Activated gamma-delta T cell treated with Interleukin-2 at 50 U/mL for 16 hours (primary cell): ENCODE measurements around the gene GRB10.
"Not testable (repeated sequence)": the region's sequence is repeated elsewhere in the genome, so short reads cannot be mapped to it uniquely, and the experiment has no call there.

Source experiments
- DNase-seq: peaks from one replicate; pipeline ENCODE4 v3.0.0-alpha.2; 2020

The GRB10 gene

DNA sequence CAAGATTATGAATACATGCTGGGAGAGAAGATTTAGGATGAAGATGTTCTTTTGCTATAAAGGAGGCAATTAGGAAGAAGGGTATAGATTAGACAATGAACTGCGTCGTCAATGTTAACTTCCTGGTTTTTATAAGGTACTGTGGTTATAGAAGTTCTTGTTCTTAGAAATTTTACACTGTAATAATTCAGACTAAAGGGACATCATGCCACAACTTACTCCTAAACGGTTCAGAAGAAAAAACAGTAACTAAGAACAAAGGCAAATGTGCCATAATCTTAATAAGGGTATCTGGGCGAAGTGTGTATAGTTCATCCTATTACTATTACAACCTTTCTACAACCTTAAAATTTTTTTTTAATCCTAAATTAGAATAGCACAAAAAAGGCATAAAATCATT lies 186.2 kb downstream of the GRB10 start:
- DNase-seq = no peak

DNA sequence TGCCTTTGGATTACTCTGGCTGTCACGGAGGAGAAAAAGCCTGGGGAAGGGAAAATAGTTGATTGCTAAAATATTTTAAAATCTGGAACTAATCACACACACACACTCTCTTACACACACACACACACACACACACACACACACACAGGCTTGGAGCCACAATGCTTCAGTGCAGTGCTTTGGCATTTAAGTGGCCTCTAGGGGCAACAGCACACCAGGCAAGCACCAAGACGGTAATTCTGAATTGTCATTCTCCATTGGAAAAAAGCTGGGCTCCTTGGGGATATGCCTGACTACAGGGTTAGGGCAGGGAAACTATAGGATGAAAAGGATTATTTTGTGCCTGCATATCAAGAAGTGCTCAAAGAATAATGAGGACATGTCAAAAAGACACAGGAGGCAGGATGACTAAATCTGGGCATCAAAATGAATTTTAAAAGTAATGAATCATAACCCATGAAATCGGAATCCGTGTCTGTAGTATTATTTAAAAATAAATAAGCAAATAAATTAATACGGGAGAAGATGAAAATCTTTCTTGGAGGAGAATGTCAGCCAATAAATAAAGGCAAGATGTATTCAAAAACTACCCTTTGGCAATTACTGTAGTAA lies 187.1 kb downstream of the GRB10 start:
- DNase-seq = no peak

DNA sequence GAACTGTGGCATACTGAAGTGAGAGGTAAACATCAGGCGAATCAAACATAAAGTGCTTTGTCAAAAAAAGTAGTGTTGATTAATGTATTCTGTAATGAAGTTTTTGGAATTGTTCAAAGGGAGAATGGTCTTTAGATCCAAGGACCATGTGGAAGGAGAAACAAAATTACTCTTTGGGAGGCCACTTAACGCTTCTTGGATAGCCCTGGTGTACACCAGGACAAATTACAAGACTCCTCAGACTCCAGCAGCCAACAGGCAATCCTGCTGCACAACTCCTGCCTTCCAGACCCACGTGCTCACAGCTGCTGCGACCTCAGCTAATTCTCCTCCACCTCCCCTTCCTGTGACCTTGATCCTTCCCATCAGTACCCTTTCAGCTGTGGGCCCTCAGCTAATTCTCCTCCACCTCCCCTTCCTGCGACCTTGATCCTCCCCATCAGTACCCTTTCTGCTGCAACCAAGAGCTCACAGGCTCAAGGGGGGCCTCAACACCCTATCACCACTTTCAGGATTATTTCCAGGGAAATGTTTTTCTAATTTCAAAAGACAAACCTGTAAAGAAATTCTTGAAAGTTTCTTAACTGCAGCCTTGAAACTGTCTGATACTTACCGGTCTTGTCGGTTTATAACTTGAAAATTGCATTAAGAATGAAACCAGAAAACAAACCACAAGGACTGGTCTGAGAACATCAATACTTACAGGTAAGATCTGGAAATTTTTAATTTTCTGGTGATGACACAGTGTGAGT lies 187.8 kb downstream of the GRB10 start:
- DNase-seq = no peak

DNA sequence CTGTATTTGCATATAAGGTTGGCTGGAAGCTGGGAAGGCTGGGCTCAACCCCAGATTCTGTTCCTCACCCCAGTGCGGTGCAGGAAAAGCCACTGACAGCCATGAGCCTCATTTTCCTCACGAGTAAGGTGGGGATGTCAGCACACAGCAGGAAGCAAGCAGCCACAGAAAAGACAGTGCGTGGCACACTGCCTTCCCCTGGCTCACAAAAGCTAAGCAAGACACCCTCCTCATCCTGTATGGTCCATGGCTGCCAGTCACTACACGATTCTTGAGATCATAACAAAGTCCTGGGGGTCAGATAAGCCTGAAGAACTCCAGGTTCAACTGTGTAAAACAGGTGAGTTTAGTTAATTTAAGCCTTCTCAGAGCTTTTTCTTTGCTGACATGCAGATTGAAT lies 188.6 kb downstream of the GRB10 start:
- no peak for DNase-seq

DNA sequence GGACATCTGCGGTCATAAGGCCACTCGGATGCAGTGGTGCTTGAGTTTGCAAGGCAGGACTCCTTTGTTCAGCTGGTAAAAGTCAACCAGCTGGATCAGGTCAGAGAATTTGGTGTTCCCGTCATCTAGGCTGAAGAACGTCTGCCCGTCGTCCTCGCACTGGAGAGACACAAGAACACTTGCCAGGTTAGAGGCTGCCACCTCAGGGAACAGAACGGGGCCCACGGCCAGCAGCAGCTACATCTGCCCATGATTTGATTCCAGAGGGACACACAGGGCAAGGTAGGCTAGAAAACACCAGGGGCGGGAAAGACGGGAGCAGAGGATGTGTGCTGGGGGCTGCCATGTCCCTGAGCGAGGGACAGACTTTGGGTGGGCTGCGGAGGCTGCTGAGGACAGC lies 189.8 kb downstream of the GRB10 start:
- no peak for DNase-seq

DNA sequence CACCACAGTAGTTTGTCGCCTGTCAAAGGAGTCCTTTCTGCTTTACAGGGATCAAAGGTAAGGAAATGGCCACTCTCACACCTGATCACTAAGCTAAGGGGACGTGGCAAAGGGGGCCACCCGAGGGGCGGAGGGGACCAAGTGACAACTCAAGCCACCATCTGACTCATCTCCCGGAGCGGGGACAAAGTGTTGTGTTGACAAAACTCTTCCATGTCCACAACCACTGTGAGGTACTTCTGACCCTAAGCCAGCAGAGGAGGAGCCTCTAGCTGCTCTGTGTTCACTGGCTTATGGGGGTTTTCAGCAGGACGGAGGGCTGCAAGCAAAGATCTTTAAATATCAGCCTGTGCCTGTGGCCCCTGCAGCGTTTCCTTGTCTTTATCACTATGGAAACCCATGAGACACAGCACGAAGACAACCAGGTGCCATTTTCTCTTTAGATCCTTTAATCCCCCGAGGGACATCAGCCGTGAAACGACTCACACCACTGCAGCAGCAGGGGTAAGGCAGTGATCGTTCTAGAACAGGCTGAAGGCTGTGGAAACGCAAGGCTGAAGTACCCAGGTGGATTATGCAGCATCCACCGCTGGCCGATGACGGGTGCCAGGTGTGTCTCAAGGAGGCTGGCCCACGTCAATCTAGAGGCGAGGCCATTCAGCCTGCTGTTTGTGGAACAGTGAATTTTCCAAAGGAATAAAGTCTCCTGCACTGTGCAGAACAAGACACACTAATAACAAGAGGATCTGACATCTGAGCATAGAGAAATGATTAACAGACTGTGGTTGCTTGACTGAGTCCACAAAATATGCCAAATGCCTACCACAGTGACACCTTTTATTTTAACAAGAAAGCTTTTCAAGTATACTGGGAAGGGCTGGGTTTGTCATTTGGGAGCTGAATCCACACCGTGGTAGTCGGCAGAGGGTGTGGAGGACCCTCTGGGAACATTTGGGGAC lies 190.9 kb downstream of the GRB10 start:
- DNase-seq = no peak

DNA sequence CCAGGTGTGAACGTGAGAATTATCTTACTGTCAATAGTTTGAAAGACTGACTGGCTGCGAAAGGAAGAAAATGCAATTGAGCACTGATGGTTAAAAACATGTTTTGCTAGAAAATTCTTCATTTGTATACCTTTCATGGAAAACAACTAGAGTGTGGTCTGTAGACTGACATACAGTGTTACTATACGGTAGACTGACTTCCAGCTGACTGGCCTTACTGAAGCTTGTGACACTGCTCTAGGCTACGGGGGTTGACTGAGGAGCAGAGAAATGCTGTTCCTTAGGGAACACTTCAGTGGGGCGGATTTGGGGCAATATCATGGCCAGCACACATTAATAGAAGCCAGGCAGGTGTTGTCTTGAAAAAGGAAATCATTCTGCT lies 191.6 kb downstream of the GRB10 start:
- no peak for DNase-seq

DNA sequence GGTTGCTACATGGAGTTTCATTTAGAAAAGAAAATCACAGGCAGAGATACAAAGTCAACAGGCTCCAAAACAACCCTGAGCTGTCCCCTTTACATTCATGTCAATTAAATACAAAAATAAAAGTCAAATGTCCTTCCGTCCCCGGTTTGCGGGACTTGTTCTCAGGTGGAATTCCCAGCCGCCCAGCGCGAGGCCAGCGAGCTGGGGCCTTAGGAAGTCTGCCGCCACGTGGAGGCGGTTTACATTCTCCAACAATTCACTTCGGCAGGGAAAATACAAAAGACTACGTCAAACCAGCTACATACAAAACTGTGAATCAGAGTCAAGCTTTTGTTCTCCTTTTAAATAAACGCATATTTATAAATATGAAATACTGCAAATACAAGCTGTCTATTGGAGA lies 192.2 kb downstream of the GRB10 start:
- DNase-seq = no peak

DNA sequence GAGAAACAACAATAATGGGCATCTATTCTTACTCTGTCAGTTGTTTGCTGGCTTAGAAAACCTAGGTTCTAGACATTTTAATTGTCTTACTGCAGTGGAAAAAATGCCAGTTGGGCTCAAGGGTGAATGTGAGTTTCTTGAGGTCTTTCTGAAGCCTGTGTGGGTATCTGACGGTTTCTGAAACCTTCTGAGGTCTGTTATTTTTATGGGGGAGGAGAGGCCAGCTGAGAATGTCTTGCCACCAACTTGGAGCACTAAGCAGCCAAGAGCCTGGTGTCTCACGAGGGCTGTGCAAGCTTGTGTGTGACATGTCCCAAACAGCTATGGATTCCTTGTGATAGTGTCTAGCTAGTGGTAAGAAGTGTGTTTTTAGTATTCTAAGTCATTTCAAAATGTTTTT lies 193.3 kb downstream of the GRB10 start:
- no peak for DNase-seq

DNA sequence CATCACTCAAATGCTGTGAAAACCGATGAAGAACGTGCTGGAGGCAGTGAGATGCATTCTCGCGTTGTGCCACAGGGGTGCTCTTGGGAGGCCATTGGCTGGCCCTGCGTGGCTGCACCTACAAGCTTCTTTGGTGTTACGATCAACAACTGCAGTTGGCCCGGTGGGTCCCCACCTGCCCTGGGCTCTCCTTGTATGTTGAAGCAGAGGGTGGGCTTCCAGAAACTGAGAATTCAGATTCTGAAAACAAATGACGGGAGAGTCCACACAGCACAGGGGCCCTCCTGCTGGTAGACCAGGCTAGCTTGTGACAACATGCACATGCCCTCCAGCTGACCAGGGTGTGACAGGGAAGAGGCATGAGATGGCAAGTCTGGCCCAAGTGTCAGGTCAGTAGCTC lies 193.8 kb downstream of the GRB10 start:
- DNase-seq = no peak

DNA sequence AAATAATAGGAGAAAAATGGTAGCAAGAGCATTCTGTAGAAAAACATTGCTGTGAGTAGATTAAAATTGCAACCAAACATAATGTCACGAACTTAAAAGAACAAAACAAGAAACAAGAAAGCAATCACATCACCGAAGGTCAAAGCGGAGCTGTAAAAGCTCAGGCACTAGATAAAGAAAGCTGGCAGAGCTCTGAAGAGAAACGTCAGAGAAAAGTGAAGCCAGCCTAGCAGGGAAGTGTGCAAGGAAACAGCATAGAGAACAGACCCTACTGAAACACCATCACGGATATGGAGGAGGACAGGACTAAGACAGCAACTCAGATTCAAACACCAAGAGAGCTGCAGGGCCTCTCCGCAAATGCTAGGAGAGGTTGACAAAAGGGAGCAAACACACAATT lies 195.0 kb downstream of the GRB10 start:
- DNase-seq = no peak

DNA sequence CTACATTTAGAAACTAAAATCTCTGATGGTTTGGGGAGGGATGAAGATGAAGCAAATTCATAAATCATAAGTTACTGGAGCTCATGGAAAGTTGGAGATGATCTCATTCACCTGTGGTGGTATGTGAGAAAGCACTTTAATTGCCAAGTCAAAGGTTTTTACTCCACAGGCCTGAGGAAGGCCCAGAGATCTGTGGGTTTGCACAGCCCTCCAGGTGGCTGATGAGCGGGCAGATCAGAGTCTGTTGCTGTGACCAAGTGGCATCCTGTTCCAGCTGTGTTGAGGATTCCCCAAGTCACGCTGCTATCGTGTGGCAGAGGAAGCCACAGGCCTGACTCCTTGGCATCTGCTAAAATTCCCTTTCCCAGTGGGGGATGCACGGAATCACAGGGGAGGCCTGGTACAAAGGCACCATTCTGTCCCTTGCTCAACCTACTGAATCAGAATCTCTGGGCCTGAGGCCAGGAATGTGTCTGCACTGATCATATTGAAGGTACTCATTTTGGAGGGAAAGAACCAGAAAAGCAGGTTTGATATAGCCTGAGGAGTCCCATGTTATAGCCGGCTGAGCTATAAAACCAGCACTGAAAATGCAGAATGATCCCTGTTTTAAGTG lies 197.8 kb downstream of the GRB10 start:
- no peak for DNase-seq

DNA sequence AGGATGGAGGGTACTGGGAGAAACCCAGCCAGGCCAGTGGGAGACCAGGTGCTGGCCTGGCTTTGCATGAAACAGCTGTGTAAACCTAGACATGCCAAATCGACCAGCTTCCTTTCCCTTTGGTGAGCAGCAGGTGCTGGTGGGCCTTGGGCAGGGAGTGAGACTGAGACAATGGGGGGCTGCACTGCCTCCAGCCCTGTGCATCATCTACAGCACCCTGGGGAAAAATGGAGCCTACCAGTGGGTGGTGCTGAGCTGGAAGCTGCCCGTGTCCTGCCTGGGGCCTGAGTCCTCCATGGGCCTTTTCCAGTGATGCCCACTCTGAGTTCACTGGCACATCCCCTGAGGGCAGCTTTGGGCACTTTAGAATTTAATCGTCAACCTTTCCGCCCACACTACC lies 198.3 kb downstream of the GRB10 start:
- no peak for DNase-seq

DNA sequence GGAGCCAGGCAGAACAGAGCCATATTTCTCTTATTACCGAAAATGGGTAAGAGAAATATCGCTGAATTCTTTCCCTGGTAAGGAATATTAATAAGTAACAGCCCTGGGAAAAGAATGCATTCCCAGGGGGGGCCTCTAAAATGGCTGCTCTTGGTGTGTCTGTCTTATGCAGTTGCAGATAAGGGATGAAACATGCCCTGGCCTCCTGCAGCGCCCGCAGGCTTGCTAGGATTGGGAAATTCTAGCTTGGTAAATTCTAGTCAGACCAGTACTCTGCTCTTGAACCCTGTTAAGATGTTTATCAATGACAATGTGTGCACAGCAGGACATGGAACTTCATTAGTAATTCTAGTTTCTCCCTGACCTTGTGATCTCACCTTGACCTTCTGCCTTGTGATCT lies 199.4 kb downstream of the GRB10 start:
- DNase-seq = not testable (repeated sequence)

DNA sequence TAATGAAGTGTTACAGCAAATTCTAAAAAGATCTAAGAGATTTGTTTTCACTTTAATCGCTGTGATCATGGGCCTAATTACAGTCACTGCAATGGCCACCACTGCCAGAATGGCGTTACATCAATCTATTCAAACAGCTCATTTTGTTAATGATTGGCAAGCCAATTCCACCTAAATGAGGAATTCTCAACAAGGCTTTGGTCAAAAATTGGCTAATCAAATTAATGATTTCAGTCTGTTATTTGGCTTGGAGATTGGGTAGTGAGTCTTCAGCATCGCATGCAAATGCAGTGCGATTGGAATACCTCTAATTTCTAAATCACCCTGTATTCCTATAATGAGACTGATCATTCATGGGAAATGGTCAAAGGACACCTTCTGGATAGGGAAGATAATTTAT lies 200.4 kb downstream of the GRB10 start:
- DNase-seq = not testable (repeated sequence)

DNA sequence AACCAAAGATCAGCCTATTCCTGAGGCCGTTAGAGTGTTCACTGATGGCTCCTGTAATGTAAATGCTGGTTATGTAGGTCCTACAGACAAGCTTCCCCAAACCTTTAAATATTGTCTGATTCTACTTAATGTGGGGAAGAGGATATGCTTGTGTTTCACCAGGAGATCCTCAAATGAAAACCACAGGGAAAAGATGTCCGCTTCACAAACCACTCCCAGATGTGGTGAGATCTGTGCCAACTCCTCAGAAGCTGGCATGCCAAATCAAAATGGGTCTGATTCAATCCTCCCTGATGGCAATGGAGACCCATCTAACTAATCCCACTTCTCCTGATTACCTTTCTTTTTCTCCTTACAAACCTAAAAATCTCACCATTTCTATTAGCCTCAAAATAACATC lies 202.0 kb downstream of the GRB10 start:
- DNase-seq = not testable (repeated sequence)

DNA sequence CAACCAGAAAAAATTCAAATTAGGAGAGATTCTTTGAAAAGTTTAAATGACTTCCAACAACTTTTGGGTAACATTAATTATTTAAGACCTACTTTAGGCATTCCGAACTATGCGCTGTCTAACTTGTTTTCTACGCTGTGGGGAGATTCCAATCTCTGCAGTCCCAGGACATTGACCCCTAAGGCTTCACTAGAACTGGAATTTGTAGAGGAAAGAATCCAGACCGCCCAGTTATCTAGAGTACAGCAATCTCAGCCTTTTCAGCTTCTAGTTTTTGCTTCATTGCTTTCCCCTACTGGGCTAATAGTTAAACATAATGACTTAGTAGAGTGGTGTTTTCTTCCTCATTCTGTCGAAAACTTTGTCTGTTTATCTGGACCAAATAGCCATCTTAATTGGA lies 202.6 kb downstream of the GRB10 start:
- no peak for DNase-seq

DNA sequence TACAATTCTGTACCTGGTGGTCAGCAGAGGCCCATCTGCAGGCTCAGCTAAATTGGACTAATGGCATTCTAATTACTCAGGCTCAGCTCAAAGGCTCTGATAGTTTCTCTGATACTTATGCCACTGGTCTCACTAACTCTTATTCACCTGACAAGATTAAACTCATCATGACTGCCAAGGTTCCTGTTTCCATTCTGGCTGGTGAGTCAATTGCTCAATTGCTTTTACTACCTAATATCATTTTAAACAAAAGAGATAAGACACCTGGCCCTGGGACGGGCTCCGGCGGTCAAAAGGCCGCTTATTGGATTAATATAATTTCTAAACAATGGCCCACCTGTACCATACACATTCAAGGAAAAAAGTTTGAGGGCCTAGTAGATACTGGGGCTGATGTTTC lies 204.6 kb downstream of the GRB10 start:
- not testable (repeated sequence) for DNase-seq

DNA sequence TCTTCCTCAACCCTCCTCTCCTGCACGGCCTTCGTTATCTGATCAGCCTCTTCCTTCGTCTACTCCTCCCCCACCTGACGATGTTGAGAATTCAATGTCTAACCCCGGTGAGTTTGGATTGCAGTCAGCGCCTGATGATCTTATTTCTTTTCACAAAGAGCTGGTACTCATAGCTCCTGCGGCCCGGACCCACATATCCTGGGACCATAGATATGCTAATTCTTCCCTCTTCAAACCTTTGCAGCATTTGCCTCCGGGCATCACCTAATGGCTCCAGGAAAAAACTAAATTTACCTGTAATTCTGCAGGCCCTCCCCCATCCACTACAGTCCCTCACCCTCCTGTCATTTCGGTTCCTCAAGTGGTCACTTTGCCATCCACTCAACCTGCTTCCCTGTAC lies 205.1 kb downstream of the GRB10 start:
- no peak for DNase-seq

DNA sequence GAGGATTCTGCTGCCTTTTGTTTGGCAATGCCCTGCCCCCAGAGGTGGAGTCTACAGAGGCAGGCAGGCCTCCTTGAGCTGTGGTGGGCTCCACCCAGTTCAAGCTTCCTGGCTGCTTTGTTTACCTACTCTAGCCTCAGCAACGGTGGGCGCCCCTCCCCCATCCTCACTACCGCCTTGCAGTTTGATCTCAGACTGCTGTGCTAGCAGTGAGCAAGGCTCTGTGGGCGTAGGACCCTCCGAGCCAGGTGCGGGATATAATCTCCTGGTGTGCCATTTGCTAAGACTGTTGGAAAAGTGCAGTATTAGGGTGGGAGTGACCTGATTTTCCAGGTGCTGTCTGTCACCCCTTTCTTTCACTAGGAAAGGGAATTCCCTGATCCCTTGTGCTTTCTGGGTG lies 206.3 kb downstream of the GRB10 start:
- not testable (repeated sequence) for DNase-seq

DNA sequence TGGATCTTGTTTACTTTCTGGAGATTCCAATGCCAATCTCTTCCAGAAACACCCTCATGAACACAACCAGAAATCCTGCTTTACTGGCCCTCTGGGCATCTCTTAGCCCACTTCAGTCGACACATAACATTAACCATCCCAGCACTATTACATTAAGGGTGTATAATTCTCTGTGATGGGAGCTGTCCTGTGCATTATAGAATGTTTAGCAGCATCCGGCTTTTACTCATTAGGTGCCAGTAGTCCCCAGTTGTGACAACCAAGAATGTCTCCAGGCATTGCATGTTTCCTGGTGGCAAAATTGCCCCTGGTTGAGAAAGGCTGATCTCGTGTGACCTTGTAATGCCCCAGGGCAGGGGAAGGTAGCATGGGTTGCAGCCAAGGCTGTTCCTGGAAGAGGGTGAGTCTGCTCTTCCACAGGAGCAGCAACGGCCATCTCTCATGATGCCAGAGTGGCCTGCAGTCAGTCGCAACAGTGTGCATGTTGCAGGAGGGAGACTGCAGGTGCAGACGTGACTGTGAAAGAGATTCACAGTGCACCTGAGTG lies 214.9 kb downstream of the GRB10 start:
- DNase-seq = no peak

DNA sequence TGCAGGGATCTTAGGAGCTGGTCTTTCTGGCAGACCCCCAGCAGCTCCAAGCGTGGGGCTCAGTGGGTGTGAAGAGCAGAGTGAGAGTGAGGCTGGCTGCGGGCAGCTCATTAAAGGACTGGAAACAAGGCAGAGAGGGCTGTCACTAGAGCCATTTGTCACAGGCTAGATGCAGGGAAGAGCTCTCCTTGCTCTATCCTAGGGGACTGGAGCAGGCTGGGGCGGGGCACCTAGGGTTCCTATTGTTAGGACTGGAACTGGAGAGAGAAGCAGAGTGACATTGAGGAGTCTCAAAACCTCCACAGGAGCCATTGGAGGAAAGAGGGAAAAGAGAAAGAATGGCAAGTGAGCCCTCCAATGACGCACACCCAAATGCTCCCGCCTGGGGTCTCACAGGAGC lies 216.7 kb downstream of the GRB10 start:
- no peak for DNase-seq

DNA sequence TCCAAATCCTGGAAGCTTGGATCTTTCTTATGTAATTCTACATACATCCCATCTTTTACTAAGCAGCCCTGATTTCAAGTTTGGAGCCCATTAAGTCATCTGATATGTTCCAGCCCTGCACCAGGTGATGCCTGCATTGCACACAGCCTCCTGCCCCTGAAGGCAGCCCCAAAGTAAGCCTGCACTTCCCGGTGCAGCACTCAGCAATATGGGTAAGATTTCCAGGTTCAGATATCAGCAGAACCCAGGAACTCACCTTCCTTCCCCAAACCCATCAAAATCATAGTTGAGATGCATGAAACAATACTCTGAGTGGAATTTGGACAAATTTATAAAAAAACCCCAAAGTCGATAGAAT lies 217.2 kb downstream of the GRB10 start:
- no peak for DNase-seq
